GM19035 (cell line): Measurements from ENCODE around the gene PACS2.
A peak's percentile ranks its signal among the peaks of the same experiment; 100 is the strongest.

Source experiments
- ATAC-seq: cut with Tn5 transposase; IDR thresholded peaks from one replicate; pipeline ENCODE4 v1.9.1; 2021; ENCODE audit not compliant: unreplicated experiment

PACS2 gene

GRCh38 chr14:105419195-105420091, 104.9 kb downstream of the PACS2 start, which contains the start of gene MTA1:
Gene MTA1 (plus strand): TSS chr14:105419827. CDS start chr14:105420036, 209 bp downstream.
- peak; percentile 48 for ATAC-seq

- ATAC-seq = no peak
Observed at GRCh38 chr14:105420101-105420973, 105.8 kb downstream of the PACS2 start.

GRCh38 chr14:105420974-105421674, 106.6 kb downstream of the PACS2 start:
- no peak for ATAC-seq

GRCh38 chr14:105421723-105422615, 107.4 kb downstream of the PACS2 start:
- no peak for ATAC-seq

- ATAC-seq = no peak
Observed at GRCh38 chr14:105422695-105423487, 108.3 kb downstream of the PACS2 start.

GRCh38 chr14:105423488-105424195, 109.1 kb downstream of the PACS2 start:
- no peak for ATAC-seq

- no peak for ATAC-seq
Observed at GRCh38 chr14:105424861-105425260, 110.3 kb downstream of the PACS2 start.

GRCh38 chr14:105425823-105426247, 111.3 kb downstream of the PACS2 start:
- ATAC-seq = no peak

GRCh38 chr14:105426416-105427130, 112.0 kb downstream of the PACS2 start:
- no peak for ATAC-seq

GRCh38 chr14:105427412-105427811, 112.9 kb downstream of the PACS2 start:
- no peak for ATAC-seq

- ATAC-seq = no peak
Observed at GRCh38 chr14:105427936-105428485, 113.5 kb downstream of the PACS2 start.

- no peak for ATAC-seq
Observed at GRCh38 chr14:105430042-105430441, 115.5 kb downstream of the PACS2 start.

GRCh38 chr14:105430565-105430964, 116.0 kb downstream of the PACS2 start:
- ATAC-seq = no peak

- ATAC-seq = no peak
Observed at GRCh38 chr14:105431256-105431655, 116.7 kb downstream of the PACS2 start.

- no peak for ATAC-seq
Observed at GRCh38 chr14:105432657-105433056, 118.1 kb downstream of the PACS2 start.

GRCh38 chr14:105433161-105433605, 118.6 kb downstream of the PACS2 start:
- no peak for ATAC-seq

GRCh38 chr14:105436402-105436801, 121.9 kb downstream of the PACS2 start:
- no peak for ATAC-seq
